ENCODE measurements around the gene KRAS.
A peak's percentile ranks its signal among the peaks of the same experiment; 100 is the strongest.

Gene KRAS

DNA sequence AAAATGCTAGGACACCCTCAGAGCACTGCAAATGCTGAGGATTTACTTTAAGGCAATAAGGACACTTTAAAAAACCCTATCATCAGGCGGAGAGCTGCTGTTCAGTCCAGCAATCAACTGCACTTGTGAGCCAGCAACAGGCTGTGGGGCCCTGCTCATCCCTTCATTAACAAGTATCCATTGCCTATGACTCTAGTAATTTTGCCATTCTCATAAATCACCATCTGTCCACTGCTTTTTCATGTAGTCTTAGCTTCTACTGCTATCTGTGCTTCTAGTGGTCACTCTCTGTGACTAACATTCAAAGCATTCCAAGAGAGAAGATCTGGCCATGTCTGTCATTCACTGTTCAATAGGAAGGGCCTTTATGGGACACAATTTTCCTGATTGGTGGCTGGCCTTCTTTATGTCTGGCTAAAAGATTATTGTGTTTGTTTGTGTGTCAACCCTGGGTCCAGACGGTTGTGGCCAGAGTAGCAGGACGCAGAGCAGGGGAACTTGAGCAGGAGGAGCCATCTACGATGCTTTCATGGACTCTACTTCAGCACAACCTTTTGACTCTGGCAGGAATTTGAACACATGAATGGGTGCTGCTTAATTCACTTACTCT is 3.6 kb upstream of the KRAS start:
- DNase-seq: no peak

DNA sequence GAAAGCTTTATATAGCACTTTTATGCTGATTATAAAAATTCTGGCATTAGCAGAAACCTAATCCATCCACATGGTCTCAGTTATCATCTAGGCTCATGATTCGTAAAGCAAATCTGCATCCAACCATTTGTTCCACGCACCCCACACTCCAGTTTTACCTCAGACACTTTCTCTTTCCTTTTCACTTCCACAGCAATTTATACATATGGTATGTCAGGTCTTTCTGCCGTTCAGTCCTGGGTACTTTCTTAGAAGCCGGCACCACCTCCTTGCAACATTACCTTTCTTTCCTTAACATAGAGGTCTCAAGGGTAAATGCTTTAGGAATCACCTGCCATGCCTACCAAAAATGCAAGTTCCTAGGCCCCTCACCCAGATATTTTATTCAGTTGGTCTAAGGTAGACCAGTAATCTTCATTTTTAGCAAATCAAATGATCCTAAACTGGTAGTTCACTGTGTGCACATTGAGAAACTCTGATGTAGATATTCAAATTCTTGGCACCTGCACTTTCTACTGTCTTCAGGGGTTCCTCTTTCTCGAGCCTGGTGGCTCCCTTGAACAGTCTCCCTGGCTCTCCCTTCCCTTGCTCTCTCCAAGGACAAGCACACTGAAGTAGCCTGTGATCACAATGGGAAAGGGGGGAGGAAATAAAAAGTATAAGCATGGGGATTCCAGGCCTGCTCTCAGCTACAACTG is 2.8 kb upstream of the KRAS start:
- no peak for DNase-seq

DNA sequence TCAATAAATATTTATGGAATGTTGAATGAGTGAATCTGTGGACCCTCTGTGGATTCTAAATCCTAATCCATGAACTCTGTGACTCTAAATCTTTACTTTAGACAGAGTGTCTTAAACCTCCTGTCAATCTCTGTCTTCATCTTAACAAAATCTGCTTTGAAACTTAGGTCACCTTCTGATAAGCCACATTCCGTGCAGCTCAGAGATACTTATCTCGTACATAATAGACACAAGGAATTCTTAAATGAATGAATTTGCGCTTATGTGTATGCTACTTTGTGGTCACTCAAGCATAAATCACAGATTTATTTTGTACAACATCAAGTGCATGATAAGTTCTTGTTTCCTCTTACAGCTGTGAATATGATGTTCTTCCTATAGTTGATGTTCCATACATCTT is 2.2 kb upstream of the KRAS start:
- DNase-seq: no peak

DNA sequence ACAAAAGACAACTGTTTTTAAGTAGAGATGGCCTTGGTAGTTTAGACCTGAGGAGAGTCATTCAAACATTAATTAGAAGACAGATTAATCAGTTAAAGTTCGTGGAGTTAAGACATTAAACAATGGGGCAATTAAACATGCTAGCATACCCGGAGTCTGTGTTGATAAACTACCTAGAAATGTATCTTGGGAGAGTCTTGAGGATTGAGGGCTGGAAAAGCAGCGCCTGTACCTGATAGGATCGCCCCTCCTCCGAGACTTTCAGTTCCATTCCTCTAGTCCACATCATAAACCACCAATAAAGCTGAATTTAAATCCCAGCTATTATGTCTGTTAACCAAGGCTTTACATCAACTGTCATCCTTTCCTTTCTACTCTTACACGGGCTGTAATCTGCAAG is 1.0 kb upstream of the KRAS start:
- DNase-seq: no peak

DNA sequence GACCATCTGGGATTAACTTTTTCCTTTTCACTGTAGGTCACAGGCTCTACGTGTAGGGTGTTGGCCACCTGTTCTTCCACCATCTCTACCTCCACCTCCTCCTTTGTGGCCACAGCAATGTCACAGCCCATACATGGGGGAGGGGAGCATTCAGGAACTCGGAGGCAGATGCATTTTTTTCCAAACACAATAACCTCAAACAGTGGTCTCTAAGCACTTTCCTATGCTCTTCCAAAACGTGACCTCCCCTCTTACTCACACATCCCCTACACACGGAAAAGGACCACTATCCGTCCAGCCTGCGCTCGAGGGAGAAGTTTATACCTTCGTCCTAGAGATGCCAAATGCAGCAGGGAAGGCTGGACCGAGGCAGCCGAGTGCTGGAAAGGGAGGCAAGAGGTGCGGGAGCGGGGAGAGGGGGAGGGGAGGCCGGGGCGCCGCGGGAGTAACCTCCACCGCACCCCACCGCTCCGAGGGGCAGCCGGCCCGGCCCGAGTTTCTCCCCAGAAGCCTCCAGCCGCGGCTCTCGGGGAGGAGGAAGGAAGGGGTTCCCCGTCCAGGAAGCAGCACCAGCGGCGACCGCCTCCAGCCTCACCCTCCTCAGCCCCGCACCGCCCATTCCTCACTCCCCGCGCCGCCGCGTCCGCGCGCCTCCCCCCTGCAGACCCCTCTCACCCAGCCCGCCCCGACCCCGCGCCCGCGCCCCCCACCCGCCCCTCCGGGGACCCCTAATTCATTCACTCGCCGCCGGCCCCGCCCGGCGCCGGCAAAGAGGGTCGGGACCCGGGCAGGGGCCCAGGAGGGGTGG is 594 bp downstream of the KRAS start:
- peak in 1 of 2 experiments; percentile 3 for DNase-seq

DNA sequence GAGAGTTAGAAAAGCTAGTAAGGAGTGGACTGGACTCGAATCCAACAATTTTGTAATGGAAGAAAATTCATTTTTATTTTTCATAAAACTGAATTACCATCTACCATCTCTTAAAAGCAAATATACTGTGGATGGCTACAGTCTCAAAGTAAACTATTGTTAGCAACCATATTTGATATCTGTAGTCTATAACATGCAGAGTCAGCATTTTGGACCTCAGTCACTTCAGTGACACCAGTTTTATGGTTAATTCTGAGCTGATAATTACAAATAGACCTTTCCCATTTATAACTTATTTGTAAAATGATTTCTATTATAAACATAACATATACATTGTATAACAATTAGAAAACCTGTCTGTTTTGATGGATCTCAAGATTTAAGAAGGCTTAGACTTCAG is 2.0 kb downstream of the KRAS start:
- no peak for DNase-seq

DNA sequence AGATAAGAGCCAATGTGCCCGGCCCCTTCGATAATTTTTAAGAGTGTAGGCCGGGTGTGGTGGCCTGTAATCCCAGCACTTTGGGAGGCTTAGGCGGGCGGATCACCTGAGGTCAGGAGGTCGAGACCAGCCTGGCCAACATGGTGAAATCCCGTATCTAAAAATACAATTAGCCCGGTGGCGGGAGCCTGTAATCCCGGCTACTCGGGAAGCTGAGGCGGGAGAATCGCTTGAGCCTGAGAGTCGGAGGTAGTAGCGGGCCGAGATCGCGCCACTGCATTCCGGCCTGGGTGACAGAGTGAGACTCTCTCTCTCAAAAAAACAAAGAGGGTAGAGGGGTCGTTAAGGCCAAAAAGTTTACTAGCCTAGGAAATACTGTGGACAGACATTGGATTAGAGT is 2.6 kb downstream of the KRAS start:
- no peak for DNase-seq

DNA sequence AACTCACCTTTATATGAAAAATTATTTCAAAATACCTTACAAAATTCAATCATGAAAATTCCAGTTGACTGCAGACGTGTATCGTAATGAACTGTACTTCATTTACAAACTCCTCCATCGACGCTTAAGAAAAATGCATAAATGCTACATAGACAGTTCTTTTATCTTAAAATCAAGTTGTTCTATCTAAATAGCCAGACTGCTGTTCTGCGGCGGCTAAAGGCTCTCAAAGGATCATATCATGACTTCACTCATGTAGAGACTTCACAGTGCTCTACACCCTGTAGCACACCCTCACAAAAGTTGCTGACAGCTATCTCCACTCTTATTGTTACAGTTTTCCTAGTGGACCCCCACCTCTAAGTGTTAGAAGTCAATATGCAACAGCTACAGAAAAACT is 5.2 kb downstream of the KRAS start:
- no peak for DNase-seq

DNA sequence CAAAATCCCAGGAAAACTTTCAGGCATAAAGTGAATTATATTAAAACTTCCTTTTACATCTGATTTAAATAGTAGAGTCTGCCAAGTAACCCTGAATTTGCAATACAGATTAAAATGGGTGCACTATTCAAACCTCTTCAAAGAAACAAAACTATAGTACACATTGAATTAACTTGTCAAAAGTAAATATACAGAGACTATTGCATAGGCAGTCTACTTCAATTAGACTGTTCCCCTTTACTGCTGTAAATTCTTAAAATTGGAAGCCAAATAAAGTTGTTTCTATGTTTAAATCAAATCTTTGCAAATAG is 7.1 kb downstream of the KRAS start:
- no peak for DNase-seq

DNA sequence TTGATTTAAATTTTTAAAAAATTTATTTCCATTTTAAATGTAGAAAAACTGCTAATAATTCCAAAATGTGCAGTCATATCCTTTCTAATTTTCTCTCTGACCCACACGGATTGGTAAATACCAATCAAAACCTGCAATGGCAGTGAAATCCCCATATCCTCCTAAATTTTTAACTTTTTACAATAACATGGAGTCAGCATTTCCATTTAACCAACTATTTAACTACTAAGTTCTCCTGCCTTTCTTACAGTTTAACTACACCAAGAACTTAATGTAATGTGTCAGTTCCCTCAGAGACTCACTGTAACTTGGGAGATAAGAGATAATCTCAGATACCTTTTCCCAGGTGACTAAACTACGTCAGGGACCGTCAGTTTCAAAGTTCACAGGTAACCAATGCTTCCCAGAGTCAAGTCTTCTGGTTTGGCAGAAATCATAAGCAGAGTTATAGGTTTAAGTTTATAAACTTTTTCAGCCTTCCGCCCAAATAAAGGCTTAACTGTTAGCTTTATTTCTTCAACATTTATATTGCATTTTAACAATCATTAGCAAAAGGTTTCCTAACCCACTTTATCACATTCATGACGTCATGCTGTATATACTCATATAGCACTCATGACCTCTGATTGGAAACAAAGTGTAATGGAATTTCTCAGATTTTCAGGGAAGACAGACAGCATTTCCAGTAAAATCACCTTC is 7.6 kb downstream of the KRAS start:
- no peak for DNase-seq

DNA sequence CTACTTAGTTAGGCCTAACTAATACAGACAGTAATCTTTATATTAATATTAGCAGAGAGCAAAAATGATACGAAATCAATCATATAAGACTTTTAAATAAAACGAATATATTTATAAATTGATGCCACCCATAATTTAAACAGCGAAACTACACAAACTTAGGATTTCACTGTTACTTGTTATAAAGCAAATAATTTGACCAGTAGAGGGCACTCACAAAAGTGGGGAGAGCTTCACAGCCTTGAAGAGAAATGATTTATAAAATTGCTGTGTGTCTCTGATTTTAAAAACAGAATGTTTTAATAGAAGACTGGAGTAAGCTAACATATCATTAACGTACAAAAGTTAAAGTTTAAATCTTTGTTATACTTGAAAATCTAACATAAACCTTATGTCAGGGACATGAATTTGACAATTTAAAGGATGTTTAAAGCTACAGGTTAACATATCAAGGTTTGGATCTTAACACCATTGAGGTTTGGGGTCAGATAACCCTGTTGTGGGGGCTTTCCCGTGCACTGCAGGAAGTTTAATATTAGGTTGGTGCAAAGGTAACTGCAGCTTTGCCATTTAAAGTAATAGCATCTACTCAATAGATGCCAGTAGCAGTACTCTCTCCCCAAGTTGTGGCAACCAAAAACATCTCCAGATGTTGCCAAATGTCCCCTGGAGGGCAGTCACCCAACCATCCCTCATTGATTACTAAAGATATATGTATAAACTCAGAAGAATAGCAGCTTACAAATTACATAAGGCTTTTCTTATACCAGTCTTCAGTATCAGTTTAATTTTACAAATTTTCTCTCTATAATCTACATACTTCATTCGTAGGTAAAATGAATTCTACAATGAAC is 9.3 kb downstream of the KRAS start:
- DNase-seq: peak in 1 of 2 experiments; percentile 11

DNA sequence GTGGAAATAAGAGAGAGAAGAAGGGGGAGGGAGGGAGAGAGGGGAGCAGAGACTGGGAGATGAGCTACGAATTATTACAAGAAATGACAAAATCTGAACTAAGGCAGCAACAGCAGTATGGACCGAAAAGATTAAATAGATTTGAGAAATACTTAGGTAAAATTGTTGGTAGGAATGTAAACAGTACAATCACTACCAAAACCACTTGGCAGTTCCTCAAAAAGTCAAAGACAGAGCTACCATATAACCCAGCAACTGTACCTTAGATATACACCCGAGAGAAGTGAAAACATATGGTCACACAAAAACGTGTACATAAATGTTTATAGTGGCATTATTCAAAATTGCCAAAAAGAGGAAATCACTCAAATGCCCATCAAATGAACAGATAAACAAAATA is 14.1 kb downstream of the KRAS start:
- no peak for DNase-seq

DNA sequence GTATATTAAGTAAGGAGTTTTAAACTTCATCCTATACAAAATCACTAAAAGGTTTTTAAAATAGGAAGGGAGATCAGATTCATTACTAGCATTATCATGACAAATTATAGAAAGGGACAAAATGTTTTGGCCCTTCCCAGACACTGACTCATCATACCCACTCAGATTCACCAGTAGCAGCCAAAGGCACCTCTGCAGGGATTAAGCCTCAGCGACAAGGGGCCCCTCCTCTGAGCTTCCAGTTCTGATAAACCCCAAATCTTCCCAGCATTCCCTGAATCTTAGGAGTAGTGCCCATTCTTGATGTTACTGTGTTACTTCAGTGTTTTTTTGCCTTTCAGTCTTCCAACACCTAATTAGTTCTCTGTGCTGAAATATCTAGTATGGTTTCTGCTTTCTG is 14.5 kb downstream of the KRAS start:
- DNase-seq: no peak

DNA sequence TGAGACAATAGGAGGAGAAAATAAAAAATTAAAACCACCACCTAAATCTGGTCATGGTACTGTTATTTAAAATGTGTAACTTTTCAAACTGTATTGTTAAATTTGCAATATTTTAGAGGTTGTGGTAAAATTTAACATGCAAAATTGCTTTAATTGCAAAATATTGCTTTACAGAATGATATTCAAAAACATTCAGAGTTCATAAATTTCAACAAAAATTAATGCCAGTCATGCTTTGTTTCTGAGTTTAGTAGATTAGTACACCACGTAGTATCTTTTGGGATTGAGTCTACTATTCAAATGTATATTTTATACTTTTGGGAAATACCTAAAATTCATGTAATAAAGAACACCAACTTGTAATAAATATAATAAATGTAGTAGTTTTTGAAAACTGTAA is 37.4 kb downstream of the KRAS start:
- no peak for DNase-seq

DNA sequence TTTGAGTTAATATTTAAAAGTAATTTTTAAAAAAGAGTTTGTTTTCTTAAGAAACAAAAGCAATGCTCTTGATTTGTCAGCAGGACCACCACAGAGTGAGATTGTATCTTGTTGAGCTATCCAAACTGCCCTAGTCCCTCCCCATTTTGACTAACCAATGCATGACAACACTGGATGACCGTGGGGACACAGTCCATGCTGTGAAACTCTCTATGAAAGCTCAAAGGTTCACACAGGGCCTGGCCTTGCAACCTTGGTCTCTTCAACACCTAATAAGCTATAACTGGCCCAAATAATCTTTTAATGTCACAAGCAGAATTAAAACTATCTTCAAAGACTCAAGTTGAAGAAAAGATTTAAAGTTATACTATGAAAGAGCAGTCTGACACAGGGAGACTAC is 42.2 kb downstream of the KRAS start:
- no peak for DNase-seq

DNA sequence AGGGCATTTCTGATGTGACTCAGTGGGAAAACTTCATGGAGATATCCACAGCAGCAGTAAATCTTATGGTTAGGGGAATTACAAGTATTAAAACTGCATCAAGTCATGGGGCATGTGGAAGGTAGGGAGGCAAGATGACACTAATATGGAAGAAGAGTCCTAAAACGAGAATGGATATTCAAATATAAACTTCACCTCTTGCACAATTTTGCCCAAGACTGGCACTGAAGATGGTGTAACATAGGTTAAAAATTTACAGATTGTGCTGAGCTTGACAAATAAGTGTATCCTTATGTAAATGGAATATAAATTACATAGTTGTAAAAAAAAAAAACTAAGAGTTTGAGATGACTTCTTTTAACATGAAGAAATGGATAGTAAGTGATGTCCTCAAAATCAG is 42.9 kb downstream of the KRAS start:
- no peak for DNase-seq

DNA sequence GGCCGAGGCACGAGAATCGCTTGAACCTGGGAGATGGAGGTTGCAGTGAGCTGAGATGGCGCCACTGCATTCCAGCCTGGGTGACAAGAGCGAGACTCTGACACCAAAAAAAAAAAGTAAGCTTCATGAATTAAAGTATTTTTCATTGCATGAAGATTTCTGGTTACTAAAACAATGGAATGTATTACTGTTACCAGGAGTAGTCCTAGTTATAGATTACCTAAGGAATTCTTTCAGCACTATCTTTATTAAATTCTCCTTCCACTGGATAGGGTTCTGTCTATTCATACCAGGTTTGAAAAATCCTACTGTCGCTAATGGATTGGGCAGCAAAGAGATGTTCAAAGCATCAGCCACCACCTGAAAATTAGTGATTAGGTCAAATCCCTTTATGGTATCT is 43.3 kb downstream of the KRAS start:
- DNase-seq: no peak

DNA sequence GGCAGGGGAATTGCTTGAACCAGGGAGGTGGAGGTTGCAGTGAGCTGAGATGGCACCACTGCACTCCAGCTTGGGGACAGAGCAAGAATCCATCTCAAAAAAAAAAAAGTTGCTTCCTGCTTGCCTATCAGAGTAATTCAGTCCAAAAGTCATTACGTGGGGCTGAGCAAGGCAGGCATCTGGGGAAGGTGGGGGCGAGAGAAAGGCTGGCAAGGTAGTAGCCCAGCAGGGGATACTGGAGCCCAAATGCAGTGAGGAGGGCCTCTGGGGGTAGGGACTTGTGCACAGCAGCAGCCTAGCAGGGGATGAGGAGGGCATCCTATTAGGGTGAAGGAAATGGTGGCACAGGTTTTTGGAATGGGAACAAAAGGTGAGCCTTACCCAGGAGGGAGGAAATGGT is 48.6 kb downstream of the KRAS start:
- no peak for DNase-seq

DNA sequence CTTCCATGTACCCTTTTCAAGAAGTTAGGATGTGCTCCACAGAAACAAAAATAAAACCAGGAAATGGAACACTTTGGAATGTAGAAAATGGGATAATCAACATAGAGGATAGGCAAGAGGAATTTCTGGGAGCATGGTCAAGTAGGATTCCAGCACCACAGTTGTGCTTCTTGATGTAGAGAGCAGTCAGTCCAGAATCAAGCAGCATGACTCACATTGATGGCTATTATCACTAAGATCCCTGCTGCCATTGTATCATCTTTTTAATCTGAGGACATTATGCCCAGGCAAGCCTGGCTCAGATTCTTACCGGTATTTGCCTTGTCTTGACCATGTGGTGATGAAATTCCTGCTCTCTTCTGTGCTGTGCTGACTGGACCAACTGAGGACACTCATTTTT is 50.0 kb downstream of the KRAS start:
- no peak for DNase-seq

DNA sequence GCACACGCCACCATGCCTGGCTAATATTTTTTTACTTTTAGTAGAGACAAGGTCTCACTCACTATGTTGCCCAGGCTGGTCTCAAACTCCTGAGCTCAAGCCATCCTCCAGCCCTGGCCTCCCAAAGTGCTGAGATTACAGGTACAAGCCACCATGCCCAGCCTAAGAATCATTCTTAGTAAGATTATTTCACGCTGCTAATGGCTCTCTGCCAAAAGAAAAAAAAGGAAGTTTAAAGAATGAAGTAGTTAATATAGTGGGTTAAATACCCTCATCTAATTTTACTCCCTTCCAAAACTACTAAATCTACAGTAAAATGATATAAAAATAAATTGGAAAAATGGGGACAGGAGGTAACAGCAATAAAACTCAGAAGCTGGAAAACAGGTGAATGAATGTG is 53.1 kb downstream of the KRAS start:
- no peak for DNase-seq

DNA sequence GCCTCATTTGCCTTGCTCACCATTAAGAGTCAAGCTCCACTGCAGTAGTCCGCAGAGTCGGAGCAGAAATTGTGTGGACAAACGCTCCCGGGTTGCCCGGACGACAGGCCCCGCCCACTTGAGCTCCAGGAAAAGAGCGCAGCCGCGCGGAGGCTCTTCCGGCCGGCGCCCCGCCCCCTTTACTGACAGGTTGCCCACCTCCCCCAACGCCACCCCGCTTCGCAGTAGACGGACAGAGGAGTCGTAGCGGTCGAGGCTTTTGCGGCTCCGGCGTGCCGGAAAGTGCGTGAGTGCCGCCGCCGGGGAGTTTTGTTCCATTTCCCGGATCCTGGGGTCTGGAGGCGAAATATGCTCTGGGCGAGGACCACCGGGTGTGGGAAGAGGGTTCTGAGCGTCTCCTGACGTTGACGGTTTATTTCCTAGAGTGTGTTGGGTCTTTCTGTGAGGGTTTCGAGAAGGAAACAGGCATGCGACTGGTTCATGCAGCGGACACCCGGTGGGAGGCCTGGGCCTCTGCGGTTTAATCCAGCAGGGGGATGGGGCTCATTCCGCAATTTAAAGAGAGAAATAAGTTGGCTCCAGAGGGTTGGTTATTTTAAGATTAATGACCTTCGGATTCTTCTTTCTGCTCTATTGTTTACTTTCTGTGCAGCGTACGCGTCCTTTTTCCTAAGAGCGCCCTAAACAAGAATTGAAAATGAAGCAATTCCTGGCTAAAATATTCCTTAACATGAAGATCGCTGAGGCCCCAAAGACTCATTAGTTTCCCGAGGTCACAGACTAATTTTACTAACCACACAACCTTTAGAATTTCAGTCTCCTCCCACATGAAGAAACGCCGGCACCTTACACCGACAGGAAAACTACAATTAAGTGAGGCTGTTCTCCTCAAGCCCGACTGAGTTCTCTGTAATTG is 55.4 kb downstream of the KRAS start, which contains the start of the genes DNAI7 and ETFRF1:
Gene DNAI7, minus strand, starts transcription at position 105 of the 916 bp plus-strand sequence. Its CDS starts 82 bp downstream, at position 23.
Gene ETFRF1, plus strand, starts transcription at position 182 of the 916 bp plus-strand sequence. CDS start 8,720 bp downstream, outside the sequence.
- peak; percentile 79 to 95 for DNase-seq

DNA sequence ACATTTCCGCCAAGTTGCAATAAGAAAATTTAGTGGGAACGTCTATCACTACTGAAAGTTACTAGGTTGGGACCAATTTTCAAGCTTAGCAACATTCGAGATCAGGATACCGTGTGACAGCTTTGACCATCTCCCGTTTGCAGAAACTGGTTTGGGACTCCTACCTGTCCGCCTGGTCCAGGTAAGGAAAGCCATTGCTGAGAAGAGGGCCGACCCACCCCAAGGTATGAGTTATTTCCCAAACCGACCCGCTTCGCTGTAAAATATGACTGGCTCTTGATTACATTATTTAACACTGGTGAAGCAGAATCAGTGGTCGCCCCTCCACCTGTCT is 56.0 kb downstream of the KRAS start:
- no peak for DNase-seq

Data from NCI-H446 (cell line).